ENCODE measurements around the gene RXRG.

The RXRG gene

DNA sequence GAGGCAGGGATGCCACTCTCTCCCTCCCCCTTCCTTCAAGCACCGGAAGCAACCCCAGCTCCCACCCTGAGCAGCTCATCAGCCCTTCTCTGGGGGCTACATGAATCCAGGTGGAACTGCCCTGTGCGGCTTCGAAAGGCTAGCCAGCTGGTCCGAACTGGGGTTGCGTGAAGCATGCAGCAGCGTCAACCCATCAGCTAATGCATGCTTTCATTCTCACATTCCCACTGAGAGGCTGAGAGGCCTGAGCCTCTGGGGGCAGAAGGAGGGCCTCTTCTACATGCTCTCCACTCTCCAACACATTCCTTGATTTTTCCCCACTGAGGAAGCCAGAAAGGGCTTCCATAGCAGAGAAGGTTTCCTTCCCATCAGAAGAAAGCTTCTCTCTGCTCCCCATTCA lies 5.6 kb downstream of the RXRG start:
- H3K27ac Mint-ChIP-seq, result no peak overlapping the region
- DNase-seq, result no peak
- H3K9me3 Mint-ChIP-seq, result no peaks in the 10 kb centered on the region
- peaks cover 43% of the 10 kb centered on the region for H3K27me3 Mint-ChIP-seq
- H3K36me3 Mint-ChIP-seq (ENCODE audit: low read depth), result no peaks in the 10 kb centered on the region
- no peak overlapping the region for H3K4me3 Mint-ChIP-seq
- no peaks in the 10 kb centered on the region for H3K4me1 Mint-ChIP-seq (ENCODE audit: low read depth)

DNA sequence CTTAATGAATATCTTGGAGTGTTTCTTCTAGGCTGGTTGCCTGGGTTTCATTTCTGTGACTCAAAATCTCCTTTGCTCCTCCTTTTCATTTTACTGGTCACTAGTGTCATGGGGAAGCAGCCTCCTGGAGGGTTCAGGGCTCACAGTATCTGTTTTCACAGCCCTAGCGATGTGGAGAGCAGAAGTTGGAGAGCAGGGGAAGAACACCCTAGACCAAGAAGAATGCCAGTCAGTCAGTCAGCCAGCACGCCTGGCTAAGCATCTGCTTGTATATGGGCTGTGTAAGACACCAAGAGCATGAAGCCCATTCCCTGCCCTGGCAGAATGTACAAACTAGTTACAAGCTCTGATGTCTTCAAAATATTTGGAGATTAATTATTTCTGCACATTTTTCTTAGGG lies 7.9 kb downstream of the RXRG start:
- Mint-ChIP-seq H3K27ac (no peak overlapping the region), H3K4me3 (no peak overlapping the region), H3K36me3 (ENCODE audit: low read depth) (no peaks in the 10 kb centered on the region), H3K27me3 (peaks cover 39% of the 10 kb centered on the region), H3K4me1 (ENCODE audit: low read depth) (no peaks in the 10 kb centered on the region), H3K9me3 (no peaks in the 10 kb centered on the region)
- DNase-seq, result no peak

DNA sequence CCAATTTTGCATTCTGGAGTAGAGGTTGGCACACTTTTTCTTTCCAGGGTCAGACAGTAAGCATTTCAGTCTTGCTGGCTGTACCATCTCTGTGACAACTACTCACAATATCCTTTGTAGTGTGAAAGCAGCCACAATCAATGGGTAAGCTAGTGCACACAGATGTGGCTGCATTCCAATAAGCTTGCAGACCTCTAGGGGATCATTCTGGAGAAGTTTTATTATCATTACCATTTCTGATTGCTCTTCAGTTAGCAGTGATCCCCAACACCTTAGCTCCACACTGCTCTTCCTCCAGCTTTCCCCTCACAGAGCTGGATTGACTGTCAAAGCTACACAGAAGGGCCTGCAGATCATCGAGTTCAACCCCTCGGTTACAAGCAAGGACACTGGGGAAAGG lies 9.1 kb downstream of the RXRG start:
- H3K4me3 Mint-ChIP-seq, result no peak overlapping the region
- H3K27ac Mint-ChIP-seq, result no peak overlapping the region
- no peaks in the 10 kb centered on the region for H3K36me3 Mint-ChIP-seq (ENCODE audit: low read depth)
- H3K4me1 Mint-ChIP-seq (ENCODE audit: low read depth), result peaks cover 2% of the 10 kb centered on the region
- peaks cover 29% of the 10 kb centered on the region for H3K27me3 Mint-ChIP-seq
- H3K9me3 Mint-ChIP-seq, result no peaks in the 10 kb centered on the region
- DNase-seq, result no peak

DNA sequence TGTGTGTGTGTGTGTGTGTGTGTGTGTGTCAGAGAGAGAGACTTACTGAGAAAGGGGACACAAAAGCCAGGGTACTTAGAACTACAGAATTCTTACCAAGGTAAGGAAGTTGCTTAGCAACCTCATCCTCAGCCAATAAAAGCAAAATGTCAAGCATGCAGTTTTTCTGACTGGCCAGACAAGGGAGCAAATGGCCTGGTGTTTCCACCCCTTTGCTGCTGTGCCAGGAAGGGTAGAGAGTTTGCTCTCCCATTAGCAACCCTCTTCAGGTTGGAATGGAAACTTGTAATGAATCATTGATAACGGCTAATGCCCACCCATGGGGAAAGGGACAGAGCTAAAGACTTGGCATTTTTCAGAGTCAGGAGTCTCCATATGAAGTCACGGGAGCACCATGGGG lies 10.6 kb downstream of the RXRG start:
- Mint-ChIP-seq H3K4me3 (no peak overlapping the region), H3K4me1 (ENCODE audit: low read depth) (peaks cover 2% of the 10 kb centered on the region), H3K27ac (no peak overlapping the region), H3K27me3 (peaks cover 17% of the 10 kb centered on the region), H3K9me3 (no peaks in the 10 kb centered on the region), H3K36me3 (ENCODE audit: low read depth) (no peaks in the 10 kb centered on the region)
- no peak for DNase-seq

DNA sequence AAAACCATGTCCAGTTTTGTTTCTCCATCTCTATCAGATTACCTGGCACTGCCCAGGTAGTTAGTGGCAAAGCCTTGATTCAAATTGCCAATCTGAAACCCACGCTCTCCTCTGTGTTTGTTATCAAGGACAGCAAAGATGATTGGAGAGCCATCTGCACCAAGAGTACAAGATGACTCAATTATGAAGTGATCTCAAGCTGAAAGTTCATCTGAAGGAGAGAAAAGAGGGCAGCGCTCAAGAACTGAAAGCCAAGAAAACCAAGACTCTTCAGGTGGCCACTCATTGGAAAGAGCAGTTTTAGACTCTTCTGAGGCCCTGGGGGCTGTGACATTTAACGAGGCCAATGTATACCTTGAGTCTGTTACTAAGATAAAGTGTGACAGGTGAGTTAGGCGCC lies 13.8 kb downstream of the RXRG start:
- no peaks in the 10 kb centered on the region for H3K9me3 Mint-ChIP-seq
- no peaks in the 10 kb centered on the region for H3K27me3 Mint-ChIP-seq

DNA sequence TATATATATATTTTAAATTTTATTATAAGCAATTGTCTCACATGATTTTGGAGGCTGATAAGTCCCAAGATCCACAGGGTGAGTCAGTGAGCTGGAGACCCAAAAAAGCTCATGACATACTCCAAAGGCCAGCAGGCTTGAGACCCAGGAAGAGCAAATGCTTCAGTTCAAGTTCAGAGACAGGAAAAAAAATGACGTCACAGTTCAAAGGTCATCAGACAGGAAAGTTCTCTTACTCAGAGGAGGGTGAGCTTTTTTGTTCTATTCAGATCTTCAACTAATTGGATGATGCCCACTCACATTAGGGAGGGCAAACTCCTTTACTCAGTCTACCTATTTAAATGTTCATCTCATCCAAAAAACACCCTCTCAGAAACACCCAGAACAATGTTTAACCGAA lies 18.2 kb downstream of the RXRG start:
- no peak for DNase-seq
- Mint-ChIP-seq H3K4me3 (no peak overlapping the region), H3K4me1 (ENCODE audit: low read depth) (peaks cover 28% of the 10 kb centered on the region), H3K27me3 (no peaks in the 10 kb centered on the region), H3K36me3 (ENCODE audit: low read depth) (no peaks in the 10 kb centered on the region), H3K9me3 (no peaks in the 10 kb centered on the region), H3K27ac (no peak overlapping the region)

More for the DNA sequence above, 13.8 kb downstream of the RXRG start:
- no peak for DNase-seq
- H3K36me3 Mint-ChIP-seq (ENCODE audit: low read depth), result no peaks in the 10 kb centered on the region
- peaks cover 2% of the 10 kb centered on the region for H3K4me1 Mint-ChIP-seq (ENCODE audit: low read depth)
- no peak overlapping the region for H3K27ac Mint-ChIP-seq
- no peak overlapping the region for H3K4me3 Mint-ChIP-seq

DNA sequence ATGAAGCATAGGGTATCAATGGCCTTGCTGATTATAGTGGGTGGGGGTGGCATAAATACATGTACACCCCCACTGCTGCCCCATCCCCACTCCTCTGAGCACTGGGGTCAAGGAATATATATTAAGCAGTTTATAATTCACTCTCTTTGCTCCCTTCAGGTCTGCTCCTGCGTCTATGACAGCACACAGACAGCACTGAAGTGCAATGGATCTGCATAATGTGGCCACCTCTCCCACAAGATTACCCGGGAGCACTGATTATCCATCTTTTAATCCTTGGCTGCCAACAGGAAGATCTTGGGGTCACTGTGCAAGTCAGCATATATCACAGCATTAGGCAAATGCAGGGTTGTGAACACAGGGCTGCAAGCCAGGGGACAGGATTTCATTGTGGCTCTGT lies 19.3 kb downstream of the RXRG start:
- Mint-ChIP-seq H3K27me3 (no peaks in the 10 kb centered on the region), H3K9me3 (no peaks in the 10 kb centered on the region)

DNA sequence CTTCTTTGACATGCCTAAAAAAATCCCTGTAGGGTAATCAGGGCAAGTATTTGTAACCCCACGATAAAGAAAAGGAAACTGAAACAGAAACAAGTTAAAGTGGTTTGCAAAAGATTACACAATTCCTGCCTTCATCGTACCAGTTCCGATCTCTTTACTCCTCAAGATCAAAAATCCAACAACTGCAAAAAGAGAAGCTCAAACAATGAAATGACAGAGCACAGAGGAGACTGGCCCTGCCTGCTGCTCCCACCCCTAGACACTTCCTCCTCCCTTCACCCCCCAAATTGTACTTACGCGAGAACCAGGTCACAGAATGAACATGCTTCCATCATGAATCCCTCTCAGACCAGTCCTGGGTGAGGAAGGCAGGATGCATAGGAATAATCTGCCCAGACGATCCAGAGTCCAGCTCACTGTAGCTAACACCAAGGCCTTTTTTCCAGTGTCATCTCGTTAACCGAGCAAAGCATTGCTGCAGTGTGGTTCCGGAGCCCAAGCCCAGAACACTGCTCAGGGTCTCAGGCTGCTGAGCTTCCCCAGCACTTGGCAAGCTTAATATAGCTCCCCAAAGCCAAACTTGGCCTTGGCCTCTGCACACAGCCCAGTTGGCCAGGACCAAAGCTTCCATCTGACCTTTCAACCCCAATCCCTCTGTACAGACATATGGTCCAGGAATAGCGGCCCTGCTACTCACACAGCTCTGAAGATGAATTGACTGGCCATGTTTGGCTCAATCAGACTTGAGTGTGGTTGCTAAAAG lies 20.3 kb downstream of the RXRG start:
- Mint-ChIP-seq H3K4me1 (ENCODE audit: low read depth) (peaks cover 27% of the 10 kb centered on the region), H3K27me3 (no peaks in the 10 kb centered on the region), H3K9me3 (no peaks in the 10 kb centered on the region), H3K36me3 (ENCODE audit: low read depth) (no peaks in the 10 kb centered on the region), H3K27ac (peak overlapping the region; percentile 48), H3K4me3 (peak overlapping the region; percentile 52)
- peak; percentile 33 for DNase-seq

More for the DNA sequence above, 19.3 kb downstream of the RXRG start:
- peaks cover 27% of the 10 kb centered on the region for H3K4me1 Mint-ChIP-seq (ENCODE audit: low read depth)
- H3K27ac Mint-ChIP-seq, result no peak overlapping the region
- H3K36me3 Mint-ChIP-seq (ENCODE audit: low read depth), result no peaks in the 10 kb centered on the region
- no peak for DNase-seq
- H3K4me3 Mint-ChIP-seq, result no peak overlapping the region

DNA sequence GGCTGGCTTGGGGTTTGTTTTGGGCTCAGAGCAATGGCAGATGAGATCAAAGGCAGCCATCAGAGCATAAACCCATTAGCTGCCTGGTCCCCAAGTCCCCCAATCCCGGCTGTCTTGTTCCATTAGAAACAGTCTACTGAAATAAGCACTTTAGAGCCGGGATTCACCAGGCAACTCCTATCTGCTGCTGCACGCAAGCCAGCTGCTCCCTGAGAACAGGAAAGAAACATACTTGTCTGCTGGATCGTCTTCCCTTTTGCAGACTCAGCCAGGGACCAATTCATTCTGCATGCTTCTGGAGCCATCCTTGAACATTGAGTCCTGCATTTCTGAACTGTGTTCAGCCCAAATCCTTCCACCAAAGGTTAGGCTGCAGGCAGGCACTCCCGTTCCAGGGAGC lies 21.8 kb downstream of the RXRG start:
- Mint-ChIP-seq H3K9me3 (no peaks in the 10 kb centered on the region), H3K27me3 (no peaks in the 10 kb centered on the region), H3K4me3 (no peak overlapping the region), H3K27ac (no peak overlapping the region), H3K36me3 (ENCODE audit: low read depth) (no peaks in the 10 kb centered on the region), H3K4me1 (ENCODE audit: low read depth) (peaks cover 27% of the 10 kb centered on the region)
- DNase-seq, result no peak

DNA sequence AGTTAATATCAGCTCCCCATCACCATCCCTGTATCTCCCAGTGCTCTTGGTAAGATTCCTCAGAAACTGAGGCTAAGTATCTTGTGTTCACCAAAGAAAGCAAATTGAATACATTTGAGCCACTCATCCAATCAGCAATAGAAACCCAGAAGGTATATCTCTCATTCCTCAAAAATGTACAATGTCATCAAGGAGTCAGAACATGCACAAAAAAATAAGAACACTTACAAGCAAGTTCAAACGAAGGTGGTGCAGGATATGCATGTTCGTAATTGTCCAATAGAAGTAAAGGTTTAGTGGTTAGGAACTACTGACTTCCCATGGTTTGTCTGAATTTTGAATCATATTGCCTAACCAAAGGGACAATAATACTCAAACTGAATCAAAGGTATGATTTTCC lies 24.3 kb downstream of the RXRG start:
- Mint-ChIP-seq H3K27me3 (peaks cover 7% of the 10 kb centered on the region), H3K36me3 (ENCODE audit: low read depth) (no peaks in the 10 kb centered on the region)
- no peak for DNase-seq

DNA sequence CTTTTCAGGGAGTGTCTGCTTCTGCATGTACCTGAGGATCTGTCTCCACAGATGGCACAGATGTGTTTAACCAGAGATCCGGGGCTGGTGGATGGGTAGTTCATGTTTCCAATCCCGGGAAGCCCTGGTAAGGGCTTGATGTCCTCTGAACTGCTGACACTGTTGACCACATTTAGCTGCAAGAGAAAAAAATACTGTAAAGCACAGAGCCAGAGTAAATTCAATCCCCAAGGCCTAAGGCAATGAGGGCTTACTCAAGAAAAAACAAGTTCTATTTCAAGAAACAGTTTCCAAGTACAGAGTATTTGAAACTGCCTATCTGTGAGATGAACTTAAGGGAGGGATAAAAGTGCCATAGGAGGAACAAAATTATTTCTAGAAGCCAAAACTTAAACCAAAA lies 25.1 kb downstream of the RXRG start:
- peaks cover 15% of the 10 kb centered on the region for H3K4me1 Mint-ChIP-seq (ENCODE audit: low read depth)
- no peaks in the 10 kb centered on the region for H3K9me3 Mint-ChIP-seq
- no peak overlapping the region for H3K4me3 Mint-ChIP-seq
- H3K27ac Mint-ChIP-seq, result no peak overlapping the region
- H3K36me3 Mint-ChIP-seq (ENCODE audit: low read depth), result no peaks in the 10 kb centered on the region
- DNase-seq, result no peak
- H3K27me3 Mint-ChIP-seq, result peaks cover 15% of the 10 kb centered on the region

More for the DNA sequence above, 24.3 kb downstream of the RXRG start:
- Mint-ChIP-seq H3K4me3 (no peak overlapping the region), H3K27ac (no peak overlapping the region), H3K9me3 (no peaks in the 10 kb centered on the region), H3K4me1 (ENCODE audit: low read depth) (peaks cover 23% of the 10 kb centered on the region)

DNA sequence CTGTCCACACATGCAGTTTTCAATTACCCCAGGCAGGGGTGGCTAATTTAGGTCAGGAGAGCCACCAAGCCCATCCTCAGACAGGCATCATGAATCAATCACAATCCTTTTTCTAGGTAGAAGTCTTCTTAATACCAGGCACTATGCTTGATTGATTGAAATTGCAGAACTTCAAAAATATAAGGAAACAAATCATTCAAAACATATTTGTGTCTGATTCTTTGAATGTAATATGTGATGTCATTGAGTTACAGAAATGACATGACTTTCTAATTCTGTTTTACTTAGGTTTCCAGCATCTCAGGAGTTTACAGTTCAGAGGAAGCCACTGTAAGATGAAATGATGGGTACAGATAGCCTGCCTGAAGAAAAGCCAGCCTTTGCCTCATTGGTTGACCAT lies 26.7 kb downstream of the RXRG start:
- DNase-seq, result no peak
- Mint-ChIP-seq H3K27me3 (peaks cover 28% of the 10 kb centered on the region), H3K9me3 (no peaks in the 10 kb centered on the region), H3K27ac (no peak overlapping the region), H3K36me3 (ENCODE audit: low read depth) (no peaks in the 10 kb centered on the region), H3K4me3 (no peak overlapping the region), H3K4me1 (ENCODE audit: low read depth) (peaks cover under 1% of the 10 kb centered on the region)

DNA sequence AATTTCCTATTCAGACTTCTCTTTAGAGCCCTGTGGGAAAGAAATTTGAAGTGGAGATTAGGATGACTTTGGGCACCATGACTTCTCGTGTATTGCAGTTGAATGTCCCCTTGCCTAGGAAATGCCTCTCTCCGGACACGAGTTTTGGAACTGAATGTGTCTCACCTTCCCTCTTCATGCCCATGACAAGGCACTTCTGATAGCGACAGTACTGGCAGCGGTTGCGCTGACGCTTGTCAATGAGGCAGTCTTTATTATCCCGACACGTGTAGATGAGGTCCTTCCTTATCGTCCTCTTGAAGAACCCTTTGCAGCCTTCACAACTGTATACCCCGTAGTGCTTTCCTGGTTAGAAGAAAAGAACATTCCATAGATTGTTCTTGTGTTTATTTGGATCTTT lies 28.1 kb downstream of the RXRG start:
- Mint-ChIP-seq H3K4me1 (ENCODE audit: low read depth) (no peaks in the 10 kb centered on the region), H3K27me3 (peaks cover 28% of the 10 kb centered on the region)

DNA sequence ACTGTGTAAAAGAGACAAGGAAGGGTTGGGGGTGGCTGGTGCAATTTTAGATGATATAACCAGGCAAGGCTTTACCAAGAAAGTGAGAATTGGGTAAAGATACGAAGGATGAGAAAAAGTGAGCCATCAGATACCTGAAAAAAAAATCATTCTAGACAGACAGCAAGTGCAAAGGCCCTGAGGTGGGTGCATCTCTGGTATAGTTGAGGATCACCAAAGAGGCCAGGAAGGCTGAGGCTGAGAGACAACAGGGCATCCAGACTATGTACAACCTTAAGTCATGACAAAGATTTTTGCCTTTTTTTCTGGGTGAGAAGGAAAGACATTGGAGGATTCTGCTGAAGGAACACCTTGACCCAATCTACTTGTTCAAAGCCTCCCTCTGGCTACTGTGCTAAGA lies 29.9 kb downstream of the RXRG start:
- no peak overlapping the region for H3K4me3 Mint-ChIP-seq
- no peak overlapping the region for H3K27ac Mint-ChIP-seq
- H3K27me3 Mint-ChIP-seq, result peaks cover 28% of the 10 kb centered on the region
- DNase-seq, result no peak
- no peaks in the 10 kb centered on the region for H3K4me1 Mint-ChIP-seq (ENCODE audit: low read depth)
- no peaks in the 10 kb centered on the region for H3K9me3 Mint-ChIP-seq
- H3K36me3 Mint-ChIP-seq (ENCODE audit: low read depth), result no peaks in the 10 kb centered on the region

More for the DNA sequence above, 28.1 kb downstream of the RXRG start:
- no peak overlapping the region for H3K4me3 Mint-ChIP-seq
- H3K9me3 Mint-ChIP-seq, result no peaks in the 10 kb centered on the region
- no peak for DNase-seq
- no peaks in the 10 kb centered on the region for H3K36me3 Mint-ChIP-seq (ENCODE audit: low read depth)
- H3K27ac Mint-ChIP-seq, result no peak overlapping the region

DNA sequence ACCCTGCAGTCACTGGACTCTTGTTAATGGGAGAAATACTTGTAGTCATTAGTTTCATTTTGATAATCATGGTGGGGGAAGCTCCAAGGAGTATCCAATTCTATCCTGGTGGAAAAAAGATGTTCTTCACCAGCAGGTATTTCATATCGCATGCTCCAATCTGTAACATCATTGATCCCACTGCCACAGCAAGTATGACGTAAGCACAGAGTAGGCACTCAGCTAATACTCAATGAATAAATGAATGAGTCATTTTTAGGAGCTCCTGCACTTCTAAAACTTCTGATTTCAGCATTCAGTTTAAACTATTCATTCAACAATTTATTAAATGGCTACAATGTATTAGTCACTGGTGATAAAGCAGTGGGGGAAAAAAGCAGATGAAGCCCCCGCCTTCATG lies 30.3 kb downstream of the RXRG start:
- no peaks in the 10 kb centered on the region for H3K36me3 Mint-ChIP-seq (ENCODE audit: low read depth)
- no peaks in the 10 kb centered on the region for H3K9me3 Mint-ChIP-seq
- H3K27me3 Mint-ChIP-seq, result peaks cover 32% of the 10 kb centered on the region
- H3K4me1 Mint-ChIP-seq (ENCODE audit: low read depth), result no peaks in the 10 kb centered on the region
- H3K27ac Mint-ChIP-seq, result no peak overlapping the region
- no peak overlapping the region for H3K4me3 Mint-ChIP-seq
- DNase-seq, result no peak

DNA sequence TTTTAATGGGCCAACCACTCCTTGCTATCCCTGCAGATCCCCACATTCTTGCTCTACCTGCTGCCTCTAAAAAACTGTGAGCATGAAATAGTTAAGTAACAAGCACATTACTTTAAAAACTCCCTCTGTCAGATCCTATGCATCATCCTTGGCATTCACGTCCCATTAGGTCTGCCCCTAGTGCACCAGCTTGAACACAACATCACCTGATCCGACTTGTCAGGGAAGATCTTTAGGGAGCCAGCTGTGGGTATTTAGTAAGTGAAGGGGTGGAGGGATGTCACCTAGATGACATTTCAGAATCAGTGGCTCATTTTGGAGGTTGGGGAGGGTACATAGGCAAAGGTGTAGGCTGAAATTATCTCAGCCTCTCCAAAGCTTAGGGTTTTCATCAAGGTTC lies 33.5 kb downstream of the RXRG start:
- Mint-ChIP-seq H3K27me3 (peaks cover 55% of the 10 kb centered on the region), H3K36me3 (ENCODE audit: low read depth) (no peaks in the 10 kb centered on the region), H3K9me3 (no peaks in the 10 kb centered on the region), H3K27ac (no peak overlapping the region), H3K4me1 (ENCODE audit: low read depth) (peaks cover 3% of the 10 kb centered on the region), H3K4me3 (no peak overlapping the region)
- no peak for DNase-seq
